Mesenchymal stem cell (in vitro differentiated cells and primary cell): Measurements from ENCODE around the gene SLC2A4RG.

ENCODE experiments used
- DNase-seq: peaks from one replicate; pipeline ENCODE4 v3.0.0-alpha.2; 2013
- H2AFZ ChIP-seq: one replicate; pipeline ENCODE4 v1.6.1; 2013; ENCODE audit warnings: low read depth, mild to moderate bottlenecking, control low read depth, inconsistent platforms, low read length, moderate library complexity
- H2AK5ac ChIP-seq: 2 replicates; pipeline ENCODE4 v1.6.1; 2013; ENCODE audit warnings: low read length, moderate library complexity, mild to moderate bottlenecking, inconsistent platforms; ENCODE audit not compliant: severe bottlenecking
- H2BK120ac ChIP-seq: one replicate; pipeline ENCODE4 v1.6.1; 2013; ENCODE audit warnings: low read depth, mild to moderate bottlenecking, inconsistent platforms, low read length, moderate library complexity
- H2BK12ac ChIP-seq, 2 experiments: one replicate each; pipeline ENCODE4 v1.6.1; 2013; ENCODE audit warnings: inconsistent platforms in 2 of 2, low read length in 2 of 2, mild to moderate bottlenecking in 2 of 2, moderate library complexity in 2 of 2, control low read depth in 1 of 2
- H2BK15ac ChIP-seq: one replicate; pipeline ENCODE4 v1.6.1; 2013; ENCODE audit warnings: mild to moderate bottlenecking, low read depth, inconsistent platforms; ENCODE audit not compliant: poor library complexity, severe bottlenecking
- H2BK5ac ChIP-seq: 2 replicates; pipeline ENCODE4 v1.6.1; 2013; ENCODE audit warnings: low read depth, mild to moderate bottlenecking, low read length, control low read depth, inconsistent platforms; ENCODE audit not compliant: poor library complexity, severe bottlenecking
- H3K14ac ChIP-seq, 2 experiments: one replicate each; pipeline ENCODE4 v1.6.1; 2013; ENCODE audit warnings: inconsistent platforms in 2 of 2, low read length in 2 of 2, control low read depth in 1 of 2, mild to moderate bottlenecking in 1 of 2, moderate library complexity in 1 of 2
- H3K18ac ChIP-seq, 2 experiments: one replicate each; pipeline ENCODE4 v1.6.1; 2013; ENCODE audit warnings: inconsistent platforms in 2 of 2, low read length in 2 of 2, control low read depth in 1 of 2, low read depth in 1 of 2, mild to moderate bottlenecking in 1 of 2
- H3K23ac ChIP-seq, 2 experiments: one replicate each; pipeline ENCODE4 v1.6.1; 2013; ENCODE audit warnings: inconsistent platforms in 2 of 2, low read length in 2 of 2, mild to moderate bottlenecking in 2 of 2, moderate library complexity in 2 of 2, control low read depth in 1 of 2
- H3K27ac ChIP-seq: 2 replicates; pipeline ENCODE4 v1.5.1; 2013; ENCODE audit warnings: mild to moderate bottlenecking, moderate library complexity, low read length, control low read depth, inconsistent platforms; ENCODE audit not compliant: poor library complexity, severe bottlenecking
- H3K27me3 ChIP-seq, 2 experiments: 2 replicates each; pipeline versions ENCODE4 v1.6.1 to v1.7.0; 2013; ENCODE audit warnings: low read length in 2 of 2, mild to moderate bottlenecking in 2 of 2, moderate library complexity in 2 of 2, control low read depth in 1 of 2, inconsistent platforms in 1 of 2; ENCODE audit not compliant: control insufficient read depth in 1 of 2, insufficient read depth in 1 of 2
- H3K36me3 ChIP-seq, 2 experiments: 2 replicates each; pipeline versions ENCODE4 v1.6.1 to v1.7.0; 2013; ENCODE audit warnings: low read length in 2 of 2, control low read depth in 1 of 2, inconsistent platforms in 1 of 2, low read depth in 1 of 2, mild to moderate bottlenecking in 1 of 2; ENCODE audit not compliant: insufficient read depth in 2 of 2, control insufficient read depth in 1 of 2
- H3K4ac ChIP-seq, 2 experiments: one replicate each; pipeline ENCODE4 v1.6.1; 2013; ENCODE audit warnings: inconsistent platforms in 2 of 2, low read length in 2 of 2, mild to moderate bottlenecking in 2 of 2, moderate library complexity in 2 of 2, control low read depth in 1 of 2, low read depth in 1 of 2
- H3K4me1 ChIP-seq: 2 replicates; pipeline ENCODE4 v1.6.1; 2013; ENCODE audit warnings: low read depth, low read length, control low read depth; ENCODE audit not compliant: control insufficient read depth, insufficient read depth
- H3K4me2 ChIP-seq: 2 replicates; pipeline ENCODE4 v1.6.1; 2013; ENCODE audit warnings: low read length, mild to moderate bottlenecking, inconsistent platforms; ENCODE audit not compliant: poor library complexity, severe bottlenecking
- H3K4me3 ChIP-seq, 2 experiments: 2 replicates each; pipeline versions ENCODE4 v1.5.1 to v1.7.0; 2013; ENCODE audit warnings: low read length in 2 of 2, mild to moderate bottlenecking in 2 of 2, control low read depth in 1 of 2, low read depth in 1 of 2; ENCODE audit not compliant: insufficient read depth in 1 of 2
- H3K79me1 ChIP-seq: replicated peaks from 2 replicates; pipeline ENCODE4 v1.6.1; 2013; ENCODE audit warnings: mild to moderate bottlenecking, control low read depth, low read length, inconsistent platforms; ENCODE audit not compliant: poor library complexity, severe bottlenecking
- H3K9ac ChIP-seq: 2 replicates; pipeline ENCODE4 v1.7.0; 2013; ENCODE audit warnings: mild to moderate bottlenecking, low read length, moderate library complexity
- H3K9me3 ChIP-seq: 2 replicates; pipeline ENCODE4 v1.7.0; 2013; ENCODE audit warnings: mild to moderate bottlenecking, low read length; ENCODE audit not compliant: control insufficient read depth
- H4K8ac ChIP-seq: one replicate; pipeline ENCODE4 v1.6.1; 2013; ENCODE audit warnings: inconsistent platforms, mild to moderate bottlenecking, low read length, moderate library complexity
- H4K91ac ChIP-seq: one replicate; pipeline ENCODE4 v1.6.1; 2013; ENCODE audit warnings: mild to moderate bottlenecking, low read length, inconsistent platforms
- WGBS: methylation state at CpG from one replicate; pipeline ENCODE4 v1.1.7; 2013; ENCODE audit warnings: mixed read lengths; 5-methylcytosine and 5-hydroxymethylcytosine counted together

Gene SLC2A4RG

GRCh38 chr20:63750807-63751470 lies 11.4 kb downstream of the SLC2A4RG start:
- Histone ChIP-seq H2AFZ (no peak overlapping the region), H3K27ac (no peak overlapping the region), H3K79me1 (peaks cover 6% of the 10 kb centered on the region), H4K91ac (no peak overlapping the region), H3K27me3 (peaks cover 0 to 7% of the 10 kb centered on the region in 2 experiments), H3K36me3 (peaks cover 0 to 52% of the 10 kb centered on the region in 2 experiments), H4K8ac (no peak overlapping the region), H3K9me3 (no peaks in the 10 kb centered on the region), H2AK5ac (no peak overlapping the region), H3K4ac (no peak overlapping the region), H2BK5ac (no peak overlapping the region), H3K4me1 (no peaks in the 10 kb centered on the region), H2BK120ac (no peak overlapping the region), H2BK12ac (no peak overlapping the region), H3K14ac (no peak overlapping the region), H3K4me3 (no peak overlapping the region), H3K4me2 (no peak overlapping the region), H3K9ac (no peak overlapping the region), H3K23ac (no peak overlapping the region), H3K18ac (no peak overlapping the region), H2BK15ac (no peak overlapping the region)
- WGBS = 78% methylated on average over 25 of the region's 26 CpGs
- DNase-seq = no peak

GRCh38 chr20:63751471-63752271 lies 12.1 kb downstream of the SLC2A4RG start:
- Histone ChIP-seq H3K27me3 (peaks cover 0 to 7% of the 10 kb centered on the region in 2 experiments), H2BK15ac (peak overlapping the region; percentile 36), H4K8ac (no peak overlapping the region), H3K14ac (no peak overlapping the region), H2AFZ (no peak overlapping the region), H3K4ac (no peak overlapping the region), H2AK5ac (no peak overlapping the region), H3K9ac (no peak overlapping the region), H3K18ac (no peak overlapping the region), H3K4me1 (no peaks in the 10 kb centered on the region), H3K4me3 (no peak overlapping the region), H4K91ac (no peak overlapping the region), H2BK120ac (no peak overlapping the region), H3K36me3 (peaks cover 0 to 44% of the 10 kb centered on the region in 2 experiments), H3K79me1 (peaks cover 4% of the 10 kb centered on the region), H3K23ac (no peak overlapping the region), H2BK5ac (no peak overlapping the region), H3K27ac (no peak overlapping the region), H2BK12ac (no peak overlapping the region), H3K4me2 (no peak overlapping the region), H3K9me3 (no peaks in the 10 kb centered on the region)
- no peak for DNase-seq
- WGBS = 91% methylated on average over 31 of the region's 45 CpGs

DNA sequence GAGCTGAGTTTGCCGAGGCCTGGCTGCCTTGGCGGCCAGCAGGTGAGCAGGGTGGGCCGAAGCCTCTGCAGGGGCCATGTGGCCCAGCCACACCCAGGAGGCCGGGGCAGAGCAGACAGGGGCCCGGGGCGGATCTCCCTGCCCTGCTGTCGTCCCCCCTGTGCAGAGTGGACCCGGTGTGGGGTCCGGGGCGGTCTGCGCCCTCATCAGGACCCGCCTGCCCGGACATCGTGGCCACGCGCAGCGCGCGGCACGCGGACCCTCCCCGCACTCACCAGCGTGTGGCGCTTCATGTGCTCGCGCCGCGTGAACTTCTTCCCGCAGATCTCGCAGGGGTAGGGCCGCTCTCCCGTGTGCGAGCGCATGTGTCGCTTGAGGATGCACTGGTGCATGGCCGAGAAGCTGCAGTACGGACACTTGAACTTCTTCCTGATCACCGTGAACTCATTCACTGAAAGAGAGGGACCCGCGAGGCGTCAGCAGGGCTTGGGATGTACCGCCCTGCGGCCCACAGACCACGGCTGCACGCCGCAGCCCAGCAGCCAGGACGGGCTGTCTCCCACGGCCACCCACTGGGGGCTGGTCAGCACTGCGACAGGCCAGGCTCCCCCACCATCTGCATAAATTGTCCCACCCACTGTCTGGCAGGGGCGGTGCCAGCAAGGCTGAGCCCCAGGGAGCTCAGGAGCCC lies 13.0 kb downstream of the SLC2A4RG start:
- 96% methylated on average over 48 of the region's 50 CpGs for WGBS
- H3K9ac ChIP-seq = no peak overlapping the region
- H3K4me1 ChIP-seq = no peaks in the 10 kb centered on the region
- no peak overlapping the region for H3K23ac ChIP-seq
- peaks cover 0 to 7% of the 10 kb centered on the region in 2 experiments for H3K27me3 ChIP-seq
- no peak overlapping the region for H4K8ac ChIP-seq
- H2BK120ac ChIP-seq = no peak overlapping the region
- H2BK12ac ChIP-seq = no peak overlapping the region
- H2BK5ac ChIP-seq = no peak overlapping the region
- H3K4me2 ChIP-seq = no peak overlapping the region
- no peak overlapping the region for H3K4me3 ChIP-seq
- no peak overlapping the region for H3K14ac ChIP-seq
- peak overlapping the region; percentile 16 for H4K91ac ChIP-seq
- H3K4ac ChIP-seq = no peak overlapping the region
- no peaks in the 10 kb centered on the region for H3K9me3 ChIP-seq
- no peak overlapping the region for H3K18ac ChIP-seq
- H2AFZ ChIP-seq = no peak overlapping the region
- H2AK5ac ChIP-seq = no peak overlapping the region
- peaks cover 0 to 43% of the 10 kb centered on the region in 2 experiments for H3K36me3 ChIP-seq
- DNase-seq = no peak
- peaks cover 4% of the 10 kb centered on the region for H3K79me1 ChIP-seq
- H3K27ac ChIP-seq = no peak overlapping the region
- no peak overlapping the region for H2BK15ac ChIP-seq

DNA sequence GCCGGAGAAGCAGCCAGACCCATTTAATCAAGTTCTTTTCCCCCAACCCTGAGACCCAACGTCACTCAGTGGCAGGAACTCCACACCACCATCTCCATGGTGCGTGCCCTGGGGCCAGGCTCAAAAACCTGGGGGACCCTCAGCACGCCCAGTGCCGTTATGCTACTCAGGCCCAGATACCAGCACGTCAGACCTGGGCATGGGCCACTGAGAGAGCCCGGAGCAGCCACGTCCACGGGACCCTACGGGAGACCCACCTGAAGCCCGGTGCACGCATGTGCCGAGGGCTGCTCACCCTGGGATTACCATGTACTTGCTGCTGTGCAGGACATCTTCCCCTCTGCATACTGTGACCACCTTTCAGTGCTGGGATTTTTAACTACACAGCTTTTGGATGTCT lies 13.8 kb downstream of the SLC2A4RG start:
- peaks cover 0 to 7% of the 10 kb centered on the region in 2 experiments for H3K27me3 ChIP-seq
- no peak overlapping the region for H3K23ac ChIP-seq
- no peak overlapping the region for H3K9ac ChIP-seq
- H3K9me3 ChIP-seq = no peaks in the 10 kb centered on the region
- H3K4me3 ChIP-seq = no peak overlapping the region
- no peak for DNase-seq
- no peak overlapping the region for H2AFZ ChIP-seq
- 96% methylated on average over 13 of the region's 13 CpGs for WGBS
- peaks cover 0 to 42% of the 10 kb centered on the region in 2 experiments for H3K36me3 ChIP-seq
- H3K79me1 ChIP-seq = peaks cover 4% of the 10 kb centered on the region
- no peak overlapping the region for H3K4ac ChIP-seq
- H3K27ac ChIP-seq = no peak overlapping the region
- no peak overlapping the region for H2BK12ac ChIP-seq
- no peak overlapping the region for H2BK120ac ChIP-seq
- H2AK5ac ChIP-seq = no peak overlapping the region
- no peak overlapping the region for H2BK5ac ChIP-seq
- H4K91ac ChIP-seq = no peak overlapping the region
- no peak overlapping the region for H3K14ac ChIP-seq
- no peak overlapping the region for H3K18ac ChIP-seq
- H4K8ac ChIP-seq = no peak overlapping the region
- no peak overlapping the region for H2BK15ac ChIP-seq
- no peaks in the 10 kb centered on the region for H3K4me1 ChIP-seq
- H3K4me2 ChIP-seq = no peak overlapping the region
